Fibroblast of upper back skin (primary cell): ENCODE measurements around the gene HMGCL.
"Not testable (repeated sequence)": the region's sequence is repeated elsewhere in the genome, so short reads cannot be mapped to it uniquely, and the experiment has no call there.

ENCODE experiments used
- DNase-seq: peaks from one replicate; pipeline ENCODE4 v3.0.0-alpha.2; 2013

The HMGCL gene

GRCh38 chr1:23797478-23798448 is 27.5 kb downstream of the HMGCL start:
- DNase-seq, result no peak

GRCh38 chr1:23796466-23797271 is 28.6 kb downstream of the HMGCL start:
- DNase-seq, result no peak

GRCh38 chr1:23795676-23796465 is 29.4 kb downstream of the HMGCL start:
- DNase-seq, result no peak

GRCh38 chr1:23794732-23795182 is 30.5 kb downstream of the HMGCL start:
- DNase-seq, result not testable (repeated sequence)

DNA sequence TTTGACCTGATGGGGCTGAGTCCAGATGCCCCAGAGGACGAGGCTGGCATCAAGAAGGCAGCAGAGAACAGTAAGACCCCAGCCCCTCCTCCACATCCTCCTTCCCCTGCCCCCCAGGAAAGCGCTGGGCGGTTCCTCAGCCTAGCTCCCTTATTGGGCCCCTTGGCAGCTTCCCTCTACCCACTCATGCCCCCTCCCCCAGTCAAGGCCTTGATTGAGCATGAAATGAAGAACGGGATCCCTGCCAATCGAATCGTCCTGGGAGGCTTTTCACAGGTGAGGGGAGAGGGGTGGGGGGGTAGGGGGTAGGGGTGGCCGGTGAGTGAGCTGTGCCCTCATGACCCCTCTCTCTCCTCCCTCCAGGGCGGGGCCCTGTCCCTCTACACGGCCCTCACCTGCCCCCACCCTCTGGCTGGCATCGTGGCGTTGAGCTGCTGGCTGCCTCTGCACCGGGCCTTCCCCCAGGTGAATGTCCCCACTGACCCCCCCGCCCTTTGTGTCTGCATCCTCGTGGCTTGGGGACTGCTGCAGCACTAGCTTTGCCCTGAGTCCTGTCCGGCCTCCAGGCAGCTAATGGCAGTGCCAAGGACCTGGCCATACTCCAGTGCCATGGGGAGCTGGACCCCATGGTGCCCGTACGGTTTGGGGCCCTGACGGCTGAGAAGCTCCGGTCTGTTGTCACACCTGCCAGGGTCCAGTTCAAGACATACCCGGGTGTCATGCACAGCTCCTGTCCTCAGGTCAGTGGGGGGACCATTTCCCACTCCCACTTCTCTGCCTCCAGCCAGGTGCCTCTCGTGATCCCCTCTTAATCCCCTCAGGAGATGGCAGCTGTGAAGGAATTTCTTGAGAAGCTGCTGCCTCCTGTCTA is 31.1 kb downstream of the HMGCL start:
- no peak for DNase-seq

- DNase-seq, result no peak
Measured at GRCh38 chr1:23793018-23793781, 32.0 kb downstream of the HMGCL start.

GRCh38 chr1:23792151-23792945 is 32.9 kb downstream of the HMGCL start:
- DNase-seq, result no peak

DNA sequence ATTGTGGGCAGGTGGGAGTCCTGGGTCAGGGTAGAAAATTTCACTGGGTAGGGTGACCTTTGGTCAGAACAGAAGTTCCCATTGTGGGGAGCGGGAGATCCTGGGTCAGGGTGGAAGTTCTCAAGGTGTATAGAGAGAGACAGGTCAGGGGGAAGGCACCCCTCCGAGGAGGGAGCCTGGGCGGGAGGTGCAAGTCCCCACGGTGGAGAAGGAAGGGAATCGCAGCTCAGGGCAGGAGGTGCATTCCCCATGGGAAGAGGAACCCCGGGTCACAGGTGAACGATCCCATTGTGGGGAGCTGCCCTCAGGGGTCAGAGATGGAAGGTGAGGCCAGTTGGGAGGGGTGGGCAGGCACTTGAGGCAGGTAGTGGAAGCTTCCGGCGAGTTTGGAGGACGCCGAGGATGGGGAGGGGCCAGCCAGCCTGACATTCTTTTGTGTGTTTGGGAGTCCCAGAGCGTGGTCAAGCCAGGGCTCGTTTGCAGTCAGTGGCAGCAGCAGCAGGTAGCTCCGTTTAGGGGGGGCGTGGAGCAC is 33.6 kb downstream of the HMGCL start:
- no peak for DNase-seq

DNA sequence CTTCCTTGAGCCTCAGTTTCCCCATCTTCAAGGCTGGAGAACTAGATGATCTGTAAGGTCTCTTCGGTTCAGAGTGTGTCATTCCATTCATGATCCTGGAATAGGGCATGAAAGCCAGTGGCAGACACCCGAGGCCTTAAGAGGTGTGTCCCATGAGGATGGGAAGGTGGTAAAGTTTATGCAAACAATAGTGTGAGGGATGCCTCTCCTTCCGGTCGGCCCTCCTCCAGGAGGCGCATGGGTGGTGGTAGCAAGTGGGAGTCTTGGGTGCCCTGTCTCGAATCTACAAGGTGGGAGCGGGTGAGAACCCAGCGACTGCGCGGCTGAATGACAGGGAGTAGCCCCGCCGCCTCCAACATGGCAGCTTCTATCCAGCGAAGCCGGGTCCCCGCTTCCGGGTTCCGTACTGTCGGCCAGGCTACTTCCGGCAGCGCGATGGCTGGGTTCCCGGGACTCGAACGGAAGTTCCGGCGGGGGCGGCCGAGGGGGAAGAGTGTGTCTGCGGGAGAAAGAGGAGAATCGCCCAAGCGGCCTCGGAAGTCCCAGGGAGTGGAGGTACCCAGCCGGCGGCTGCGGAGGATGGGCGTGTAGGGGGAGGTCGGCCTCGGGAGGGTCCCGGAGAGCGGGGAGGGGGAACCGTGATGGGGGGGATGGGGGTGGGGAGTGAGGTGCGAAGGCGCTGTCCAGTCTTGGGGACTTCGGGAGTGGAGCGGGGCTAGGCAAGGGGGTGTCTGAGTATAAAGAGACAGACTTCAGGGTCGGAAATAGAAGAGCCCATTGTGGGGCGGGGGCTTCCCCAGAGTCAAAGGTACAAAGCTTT is 34.3 kb downstream of the HMGCL start, which contains the start of gene LYPLA2:
LYPLA2 (plus strand) TSS at position 450 of the 820 bp plus-strand sequence. CDS start 1,538 bp downstream, outside the sequence.
- peak; percentile 90 for DNase-seq

DNA sequence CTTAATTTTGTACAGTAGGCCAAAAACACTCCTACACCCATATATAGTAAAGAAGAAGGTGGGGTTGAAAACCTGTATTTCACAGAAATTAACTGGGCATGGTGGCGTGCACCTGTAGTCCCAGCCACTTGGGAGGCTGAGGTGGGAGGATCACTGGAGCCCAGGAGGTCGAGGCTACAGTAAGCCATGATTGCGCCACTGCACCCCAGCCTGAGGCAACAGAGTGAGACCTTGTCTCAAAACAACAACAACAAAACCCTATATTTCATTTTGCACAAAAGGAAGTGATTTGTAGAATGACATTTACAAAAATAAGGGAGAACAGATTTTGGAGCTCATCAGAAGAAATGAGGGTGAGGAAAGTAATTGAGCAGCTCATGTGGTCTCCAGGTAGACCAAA is 36.5 kb downstream of the HMGCL start:
- no peak for DNase-seq

DNA sequence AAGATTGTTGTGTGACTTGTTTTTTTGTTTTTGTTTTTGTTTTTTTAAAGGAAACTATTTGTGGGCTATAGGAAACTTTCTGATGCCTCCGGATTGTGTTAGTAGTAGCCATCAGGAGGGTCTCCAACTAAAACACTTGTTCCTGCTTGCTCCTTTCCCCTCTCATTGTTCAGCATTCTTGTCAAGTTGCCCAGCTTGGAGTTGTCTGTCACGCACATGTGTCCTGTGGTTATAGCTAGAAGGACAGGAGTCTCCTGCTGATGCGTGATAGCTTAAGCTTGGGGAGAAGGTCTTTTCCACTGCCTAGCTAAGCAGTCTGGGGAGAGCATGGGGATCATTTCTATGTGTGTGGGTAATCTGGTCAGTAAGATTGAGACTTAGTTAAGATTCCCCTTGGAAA is 37.5 kb downstream of the HMGCL start:
- no peak for DNase-seq

- DNase-seq, result no peak
Measured at GRCh38 chr1:23784846-23785245, 40.4 kb downstream of the HMGCL start.

- not testable (repeated sequence) for DNase-seq
Measured at GRCh38 chr1:23783141-23783540, 42.1 kb downstream of the HMGCL start.

DNA sequence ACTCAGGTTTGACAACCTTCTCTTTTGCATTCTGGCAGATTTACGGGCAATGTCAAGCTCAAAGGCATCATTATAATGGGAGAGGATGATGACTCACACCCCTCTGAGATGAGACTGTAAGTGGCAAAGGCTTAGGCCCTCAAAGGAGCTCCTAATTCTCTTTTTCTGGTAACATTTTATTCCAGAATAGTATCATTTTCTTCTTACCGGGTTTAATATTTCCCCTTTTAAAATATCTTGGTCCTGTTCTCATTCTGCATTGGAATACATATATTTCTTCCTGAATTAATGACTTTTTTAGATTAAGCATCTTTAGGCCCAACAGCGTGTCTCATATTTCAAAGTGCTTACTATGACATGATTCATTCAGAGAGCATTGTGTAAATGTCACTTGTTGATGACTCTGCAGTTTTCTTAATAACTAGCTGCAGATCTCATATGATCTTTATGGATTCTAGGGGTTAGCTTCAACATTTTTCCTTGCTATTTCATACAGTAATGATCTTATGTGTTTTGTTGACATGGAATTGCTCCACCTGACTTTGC is 45.3 kb downstream of the HMGCL start:
- DNase-seq, result peak; percentile 49

DNA sequence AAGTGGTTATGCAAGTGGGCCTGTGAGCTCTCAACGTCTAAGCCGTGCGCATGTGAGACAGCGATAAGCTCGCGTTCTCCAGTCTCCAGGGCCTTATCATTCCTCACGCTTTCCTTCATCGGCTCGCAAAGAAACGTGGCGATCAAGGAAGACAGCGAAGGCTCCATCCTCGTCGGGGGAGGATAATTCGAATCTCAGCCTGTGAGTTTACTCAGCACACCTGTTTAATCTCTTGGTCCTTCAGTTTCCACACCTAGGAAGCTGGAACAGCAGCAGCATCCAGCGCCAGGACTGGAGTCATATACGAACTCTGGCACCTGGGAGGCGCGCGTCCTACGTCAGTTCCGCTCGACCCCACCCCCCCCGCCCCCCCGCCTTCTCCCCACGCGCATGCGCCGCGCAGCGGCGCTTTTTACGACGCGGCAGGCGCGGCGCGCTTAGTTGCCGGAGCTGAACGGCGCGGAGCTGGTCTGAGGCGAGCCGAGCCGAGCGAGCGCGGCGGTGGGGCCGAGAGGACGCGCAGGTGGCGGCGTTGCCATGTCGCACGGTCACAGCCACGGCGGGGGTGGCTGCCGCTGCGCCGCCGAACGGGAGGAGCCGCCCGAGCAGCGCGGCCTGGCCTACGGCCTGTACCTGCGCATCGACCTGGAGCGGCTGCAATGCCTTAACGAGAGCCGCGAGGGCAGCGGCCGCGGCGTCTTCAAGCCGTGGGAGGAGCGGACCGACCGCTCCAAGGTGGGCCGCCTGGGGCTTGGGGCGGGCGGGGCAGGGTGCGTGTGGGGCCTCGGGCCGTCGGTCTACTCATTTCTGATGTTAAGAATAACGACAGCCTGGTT is 47.0 kb downstream of the HMGCL start, which contains the start of gene PITHD1:
PITHD1 (plus strand) TSS at position 440 of the 836 bp plus-strand sequence; CDS start at position 538, 98 bp downstream.
- peak; percentile 77 for DNase-seq

GRCh38 chr1:23776217-23776616 is 49.0 kb downstream of the HMGCL start:
- DNase-seq, result no peak

- DNase-seq, result no peak
Measured at GRCh38 chr1:23774174-23774880, 50.9 kb downstream of the HMGCL start.
